ENCODE results near the gene PNLIPRP2.

Gene PNLIPRP2

DNA sequence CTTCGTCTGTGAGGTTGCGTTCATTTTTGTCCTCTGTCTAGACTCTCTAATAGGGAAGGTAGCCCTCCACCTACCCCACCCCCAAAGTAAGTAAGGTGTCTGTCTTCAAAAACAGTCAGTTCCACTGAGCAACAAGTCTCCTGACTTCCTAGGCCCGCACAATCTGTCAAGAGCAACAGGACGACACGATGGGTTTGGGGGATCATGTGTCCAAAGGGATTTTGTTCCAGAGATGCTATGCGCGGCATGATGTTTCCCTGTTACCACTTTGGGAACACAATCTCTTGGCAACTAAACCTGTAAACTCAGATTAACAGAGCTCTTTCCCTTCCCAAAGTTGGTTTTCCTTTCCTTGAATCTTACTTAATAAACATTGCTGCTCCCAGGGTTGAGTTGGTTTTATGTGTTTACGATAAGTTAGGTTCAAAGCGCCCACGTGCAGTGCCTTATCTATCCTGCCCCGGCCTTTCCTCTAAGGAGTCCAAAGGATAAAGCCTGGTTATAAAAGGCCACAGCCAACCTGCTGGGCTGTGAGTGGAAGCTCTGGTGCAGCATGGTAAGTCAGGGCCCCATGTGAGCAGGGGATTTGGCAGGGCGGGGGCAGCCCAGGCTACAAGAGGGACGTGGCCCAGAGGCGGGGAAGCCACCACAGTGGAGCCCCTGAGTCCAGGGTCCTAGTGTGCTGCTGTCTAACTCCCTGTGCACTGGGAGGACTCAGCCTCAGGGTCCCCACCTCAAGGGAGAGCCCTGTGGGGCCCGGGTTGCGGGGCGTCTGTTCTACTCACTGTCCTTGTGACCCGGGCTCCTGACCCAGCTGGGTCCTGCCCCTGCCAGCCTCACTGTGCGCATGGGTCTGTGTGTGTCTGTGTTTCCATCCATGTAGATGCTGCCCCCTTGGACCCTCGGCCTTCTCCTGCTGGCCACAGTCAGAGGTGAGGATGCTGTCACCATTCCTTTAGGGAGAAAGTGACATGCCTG lies at the start of gene PNLIPRP2:
TSS of gene PNLIPRP2 (plus strand) at position 531 of the 978 bp plus-strand sequence.
- no peak for DNase-seq

DNA sequence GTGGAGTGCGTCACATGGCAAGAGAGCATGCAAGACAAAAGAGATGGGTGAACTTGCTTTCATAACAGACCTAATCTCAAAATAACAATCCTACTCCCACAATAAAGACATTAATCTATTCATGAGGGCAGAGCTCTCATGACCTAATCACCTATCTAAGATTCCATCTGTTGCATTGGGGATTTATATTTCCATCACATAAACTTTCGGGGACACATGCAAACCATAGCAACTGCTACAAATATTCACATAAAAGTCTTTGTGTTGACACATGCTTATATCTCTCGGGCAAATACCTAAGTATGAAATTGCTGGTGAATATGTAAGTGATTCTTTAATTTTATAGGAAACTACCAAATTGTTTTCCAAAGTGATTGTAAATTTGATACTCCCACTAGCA lies 46.0 kb upstream of the PNLIPRP2 start:
- no peak for DNase-seq

DNA sequence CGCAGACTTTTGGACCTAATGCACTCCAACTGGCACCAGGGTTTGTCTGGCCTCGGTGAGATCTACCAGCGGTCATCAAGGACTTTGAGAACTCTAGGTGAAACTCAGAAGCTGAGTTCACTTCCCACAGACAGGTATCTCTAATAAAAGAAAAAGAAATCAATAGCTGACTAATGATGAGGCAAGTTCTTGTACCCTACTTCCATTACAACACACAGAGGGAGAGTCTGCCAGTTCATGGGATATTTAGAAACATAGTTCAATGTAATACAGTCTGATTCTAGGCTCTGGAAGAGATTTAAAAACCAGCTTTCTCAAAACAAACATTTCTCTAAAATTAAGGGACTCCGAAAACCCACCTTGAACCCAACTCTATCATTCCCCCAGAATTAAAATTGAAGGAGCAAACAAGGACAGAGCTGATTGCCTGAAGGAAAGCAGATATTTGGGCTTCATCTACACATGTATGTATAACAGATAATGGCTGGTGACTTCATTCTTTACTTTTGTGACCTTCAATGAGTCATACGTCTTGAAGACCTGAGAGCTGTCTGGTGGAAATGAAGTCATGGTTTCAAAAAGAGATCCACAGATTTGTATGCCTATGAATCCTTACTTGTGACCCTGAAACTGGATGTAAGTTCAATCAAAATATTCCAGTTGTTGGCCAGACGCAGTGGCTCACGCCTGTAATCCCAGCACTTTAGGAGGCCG lies 32.7 kb upstream of the PNLIPRP2 start:
- DNase-seq = no peak

DNA sequence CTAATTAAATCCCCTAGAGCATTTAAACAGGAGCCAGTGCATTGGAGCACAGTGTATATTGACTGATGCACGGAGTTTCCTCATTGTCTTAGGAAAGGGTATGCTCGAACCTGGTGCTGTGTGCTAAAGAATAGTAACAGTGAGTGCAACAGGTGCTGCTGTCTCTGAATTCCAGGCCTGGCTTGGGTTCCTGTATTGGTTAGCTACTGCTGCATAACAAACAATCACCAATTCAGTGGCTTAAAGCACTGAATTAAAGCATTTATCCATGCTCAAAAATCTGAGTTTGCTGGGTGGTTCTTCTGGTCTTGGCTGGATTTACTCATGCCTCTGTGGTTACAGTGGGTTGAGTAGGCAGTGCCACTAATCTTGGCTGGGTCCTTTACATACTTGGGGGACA lies 31.8 kb upstream of the PNLIPRP2 start:
- no peak for DNase-seq

DNA sequence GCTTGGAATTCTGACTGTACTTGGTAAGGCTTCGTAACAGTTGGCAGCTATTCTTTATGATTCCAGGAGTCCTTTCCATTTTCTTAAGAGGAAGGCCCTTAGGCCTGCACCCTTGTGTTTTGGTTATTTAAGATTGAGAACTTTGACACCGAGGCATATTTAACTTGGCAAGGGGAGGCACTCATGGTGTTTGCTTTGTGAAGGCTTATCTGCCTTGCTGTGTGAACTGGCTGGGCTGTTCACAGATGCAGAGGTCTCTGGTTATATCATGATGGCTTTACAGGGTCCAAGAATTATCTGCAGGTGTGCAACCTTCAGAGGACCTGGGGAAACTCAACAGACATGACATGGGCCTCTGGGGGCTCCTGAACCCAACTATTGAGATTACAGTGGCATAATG lies 30.8 kb upstream of the PNLIPRP2 start:
- no peak for DNase-seq

DNA sequence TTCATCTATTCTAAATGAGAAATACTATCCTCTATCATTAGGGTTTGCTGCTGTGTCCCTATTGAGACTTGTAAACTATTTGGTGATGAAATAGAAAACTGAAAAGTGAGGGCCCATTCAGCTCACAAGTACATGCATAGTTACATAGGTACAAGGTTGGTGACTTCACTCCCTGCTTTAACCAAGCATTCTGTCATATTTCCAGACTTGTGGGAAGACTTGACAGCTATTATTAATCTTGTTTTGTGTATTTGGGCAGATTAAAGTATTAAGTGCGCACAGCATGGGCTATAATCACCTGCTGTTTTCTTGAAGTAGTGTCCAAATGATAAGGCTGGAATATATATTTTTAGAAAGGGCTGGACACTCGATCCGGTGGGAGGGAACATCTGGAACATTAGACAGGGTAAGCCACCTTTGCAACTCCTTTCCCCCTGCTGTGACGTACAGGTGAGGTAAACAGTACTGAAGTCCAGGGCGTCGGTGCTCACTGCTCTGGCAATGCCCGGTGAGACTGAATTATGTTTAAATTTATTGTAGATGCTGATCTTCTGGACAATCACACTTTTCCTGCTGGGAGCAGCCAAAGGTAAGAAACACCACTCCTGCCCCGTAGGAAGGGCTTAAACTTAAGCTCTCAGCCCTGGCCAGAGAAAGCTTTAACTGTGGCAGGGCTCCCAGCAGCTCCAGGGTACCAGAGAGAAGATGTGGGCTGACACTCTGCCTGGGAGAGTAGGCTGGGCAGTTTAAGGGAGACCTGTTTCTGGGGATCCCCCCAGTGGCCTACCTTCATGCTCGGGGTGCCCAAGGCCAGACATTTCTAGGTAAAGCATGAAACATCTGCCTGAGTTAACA lies 29.9 kb upstream of the PNLIPRP2 start, which contains the start of gene PNLIPRP1:
TSS of gene PNLIPRP1 (plus strand) at position 370 of the 855 bp plus-strand sequence. CDS start at position 541, 171 bp downstream.
- no peak for DNase-seq

DNA sequence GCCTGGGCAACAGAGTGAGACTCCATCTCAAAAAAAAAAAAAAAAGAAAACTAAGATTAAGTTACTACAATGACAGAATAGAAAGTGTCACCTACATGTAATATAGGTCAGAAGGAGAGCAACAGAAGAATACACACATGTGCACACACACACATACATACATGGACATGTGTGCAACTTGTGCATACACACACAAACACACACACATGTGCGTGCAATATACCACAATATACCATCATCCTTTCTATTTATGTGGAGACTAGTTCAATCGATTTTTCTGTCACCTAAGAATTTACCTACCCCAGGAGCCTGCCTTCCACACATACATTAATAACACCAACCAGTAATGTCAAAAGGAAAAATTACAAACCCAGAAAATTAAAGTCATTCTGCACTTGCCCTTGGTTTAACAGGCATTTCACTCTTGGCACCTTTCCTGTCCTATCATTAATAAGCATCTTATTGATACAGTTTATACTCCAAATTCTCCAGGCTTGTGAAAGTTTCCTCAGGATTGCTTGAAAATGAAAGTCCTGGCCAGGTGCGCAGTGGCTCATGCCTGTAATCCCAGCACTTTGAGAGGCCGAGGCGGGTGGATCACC lies 27.5 kb upstream of the PNLIPRP2 start:
- DNase-seq = no peak

DNA sequence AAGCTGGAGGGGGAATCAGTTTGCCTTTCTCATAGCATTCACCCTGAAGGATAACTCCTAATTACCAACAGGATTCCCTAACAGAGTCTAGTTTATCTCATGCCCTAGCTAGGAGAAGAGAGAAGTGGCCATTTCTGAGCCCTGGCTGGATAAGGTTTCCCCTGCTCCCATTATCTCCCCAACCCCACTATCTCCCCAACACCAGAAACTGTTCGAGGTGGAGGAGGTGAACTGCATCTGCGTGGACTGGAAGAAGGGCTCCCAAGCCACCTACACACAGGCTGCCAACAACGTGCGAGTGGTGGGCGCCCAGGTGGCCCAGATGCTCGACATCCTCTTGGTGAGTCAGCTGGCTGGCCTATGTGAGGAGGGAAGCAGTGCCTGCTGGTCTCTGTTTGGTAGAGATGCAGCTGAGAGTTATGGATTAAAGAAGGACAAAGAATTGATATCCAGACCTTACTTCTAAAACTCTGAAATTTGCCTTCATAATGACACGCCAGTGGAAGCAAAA lies 26.2 kb upstream of the PNLIPRP2 start:
- no peak for DNase-seq

DNA sequence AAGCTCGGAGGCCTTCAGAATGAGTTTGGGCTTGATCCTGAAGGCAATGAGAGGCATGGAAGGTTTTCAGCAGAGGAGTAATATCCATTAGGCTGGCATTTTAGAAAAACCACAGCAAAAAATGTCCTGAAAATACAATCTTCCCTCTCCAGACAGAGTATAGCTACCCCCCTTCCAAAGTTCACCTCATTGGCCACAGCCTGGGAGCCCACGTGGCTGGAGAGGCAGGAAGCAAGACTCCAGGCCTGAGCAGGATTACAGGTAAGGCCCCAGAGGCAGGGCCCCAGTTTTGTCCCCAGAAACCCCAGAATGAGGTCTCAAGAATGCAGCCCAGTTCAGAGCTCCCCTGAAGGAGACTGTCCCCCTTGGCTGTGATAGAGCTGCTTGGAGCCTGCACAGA lies 24.7 kb upstream of the PNLIPRP2 start:
- no peak for DNase-seq

DNA sequence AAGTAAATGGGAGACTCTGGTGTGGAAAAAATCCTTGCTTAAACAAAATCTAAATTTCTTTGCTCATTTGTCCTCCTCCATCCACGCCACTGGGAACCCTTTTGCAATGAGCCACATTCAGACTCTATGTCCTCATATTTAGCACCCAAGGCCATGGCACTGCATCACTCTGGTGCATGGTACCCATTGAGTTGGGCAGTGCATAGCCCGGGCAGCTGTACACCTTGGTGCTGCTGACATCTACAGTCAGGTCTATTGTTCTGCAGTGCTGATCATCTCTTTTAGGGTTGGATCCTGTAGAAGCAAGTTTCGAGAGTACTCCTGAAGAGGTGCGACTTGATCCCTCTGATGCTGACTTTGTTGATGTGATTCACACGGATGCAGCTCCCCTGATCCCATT lies 23.2 kb upstream of the PNLIPRP2 start:
- no peak for DNase-seq

DNA sequence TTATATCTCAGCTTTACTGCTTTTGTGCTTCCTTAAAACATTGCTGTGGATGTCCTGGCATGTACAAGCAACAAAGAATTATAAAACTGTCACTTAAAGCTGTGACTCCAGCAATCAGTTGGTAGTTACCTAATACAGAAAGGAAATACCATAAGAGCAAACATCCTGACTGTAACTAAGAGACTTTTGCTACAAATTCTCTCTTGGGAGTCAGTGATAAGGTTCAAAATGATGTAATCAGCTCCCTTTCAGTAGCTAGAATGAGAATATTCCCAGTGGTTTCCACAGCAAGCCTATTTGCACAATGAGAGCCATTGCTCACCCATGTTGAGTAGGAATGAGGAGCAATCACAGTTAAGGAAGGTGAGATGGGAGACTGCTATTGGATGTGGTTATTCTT lies 22.4 kb upstream of the PNLIPRP2 start:
- no peak for DNase-seq

DNA sequence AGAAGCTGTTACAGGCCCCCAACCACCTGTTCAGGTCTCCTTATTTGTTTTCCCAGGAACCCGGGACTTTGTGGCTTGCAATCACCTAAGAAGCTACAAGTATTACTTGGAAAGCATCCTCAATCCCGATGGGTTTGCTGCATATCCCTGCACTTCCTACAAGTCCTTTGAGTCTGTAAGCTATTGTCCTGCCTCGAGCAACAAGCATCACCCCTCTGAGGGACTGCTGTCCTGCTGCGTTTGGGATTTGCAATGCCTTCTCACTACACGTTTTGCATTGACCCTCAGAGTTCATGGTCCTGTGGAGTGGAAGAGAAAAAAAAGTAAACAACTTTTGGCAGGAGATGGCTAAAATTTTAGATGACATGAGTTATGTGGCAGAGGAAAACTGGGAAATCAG lies 20.8 kb upstream of the PNLIPRP2 start:
- no peak for DNase-seq

DNA sequence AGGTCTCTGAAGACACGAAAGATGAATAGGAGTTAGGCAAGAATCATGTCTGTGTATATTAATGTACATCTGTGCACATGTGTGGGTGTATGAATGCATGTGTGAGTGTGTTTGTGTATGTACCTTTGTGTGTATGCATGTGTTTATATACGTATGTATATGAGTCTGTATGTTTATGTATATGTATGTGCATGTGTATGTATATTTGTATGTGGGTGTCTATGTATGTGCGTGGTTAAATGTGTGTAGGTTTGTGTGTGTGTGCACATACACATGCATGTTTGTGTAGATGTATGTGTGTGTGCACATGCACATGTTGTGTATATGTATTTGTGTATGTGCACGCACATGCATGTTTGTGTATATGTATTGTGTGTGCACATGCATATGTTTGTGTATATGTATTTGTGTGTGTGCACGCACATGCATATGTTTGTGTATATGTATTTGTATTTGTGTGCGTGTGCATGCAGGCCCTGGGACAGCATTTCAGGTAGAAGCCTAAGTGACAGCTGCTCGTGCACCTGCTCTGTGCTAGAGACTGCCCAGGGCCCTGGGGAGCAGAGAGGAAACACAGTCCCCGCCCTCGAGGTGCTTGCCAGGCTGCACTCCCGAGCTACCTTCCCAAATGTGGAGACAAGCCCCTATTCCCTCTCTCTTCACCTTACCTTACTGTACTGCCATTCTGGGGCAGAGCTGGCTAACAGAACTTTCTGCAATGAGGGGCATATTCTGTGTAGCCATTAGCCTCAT lies 17.9 kb upstream of the PNLIPRP2 start:
- no peak for DNase-seq

DNA sequence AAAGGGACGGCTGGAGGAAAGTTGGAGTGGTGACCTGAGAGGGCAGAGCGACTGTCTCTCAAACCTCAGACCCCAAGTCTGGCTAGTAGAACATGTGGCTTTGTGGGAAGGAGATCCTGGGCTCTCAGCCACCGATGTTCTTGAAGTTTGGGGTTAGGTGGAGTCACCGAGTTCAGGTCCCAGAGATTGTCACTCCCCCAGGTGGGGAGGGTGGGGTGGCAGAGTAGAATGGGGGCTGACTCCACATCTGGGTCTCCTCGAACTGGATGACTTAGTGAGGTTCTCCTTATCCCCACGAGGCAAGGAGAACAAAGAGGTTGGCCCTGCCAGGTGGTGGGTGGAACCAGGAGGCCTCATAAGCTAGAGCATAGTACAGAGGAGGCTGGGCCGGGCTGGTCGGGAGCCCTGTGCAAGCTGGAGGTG lies 14.7 kb upstream of the PNLIPRP2 start:
- no peak for DNase-seq

DNA sequence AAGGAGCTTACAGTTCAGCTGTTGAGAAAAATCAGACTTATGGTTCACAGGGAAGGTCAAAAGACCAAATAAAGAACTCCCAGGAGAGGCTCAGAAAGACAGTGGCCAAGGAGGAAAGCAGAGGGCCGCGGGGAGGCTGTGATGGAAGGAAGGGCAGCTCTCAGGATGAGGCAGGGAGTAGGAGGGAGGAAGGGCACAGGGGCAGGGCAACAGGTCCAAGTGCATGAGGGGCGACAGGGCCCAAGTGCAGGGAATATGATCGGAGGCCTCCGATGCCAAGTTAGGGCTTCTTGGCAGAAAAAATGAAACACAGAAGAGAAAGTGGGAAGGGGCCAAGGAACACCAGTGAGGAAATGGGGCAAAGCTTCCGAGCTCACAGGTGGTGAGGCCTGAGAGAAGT lies 13.4 kb upstream of the PNLIPRP2 start:
- no peak for DNase-seq

DNA sequence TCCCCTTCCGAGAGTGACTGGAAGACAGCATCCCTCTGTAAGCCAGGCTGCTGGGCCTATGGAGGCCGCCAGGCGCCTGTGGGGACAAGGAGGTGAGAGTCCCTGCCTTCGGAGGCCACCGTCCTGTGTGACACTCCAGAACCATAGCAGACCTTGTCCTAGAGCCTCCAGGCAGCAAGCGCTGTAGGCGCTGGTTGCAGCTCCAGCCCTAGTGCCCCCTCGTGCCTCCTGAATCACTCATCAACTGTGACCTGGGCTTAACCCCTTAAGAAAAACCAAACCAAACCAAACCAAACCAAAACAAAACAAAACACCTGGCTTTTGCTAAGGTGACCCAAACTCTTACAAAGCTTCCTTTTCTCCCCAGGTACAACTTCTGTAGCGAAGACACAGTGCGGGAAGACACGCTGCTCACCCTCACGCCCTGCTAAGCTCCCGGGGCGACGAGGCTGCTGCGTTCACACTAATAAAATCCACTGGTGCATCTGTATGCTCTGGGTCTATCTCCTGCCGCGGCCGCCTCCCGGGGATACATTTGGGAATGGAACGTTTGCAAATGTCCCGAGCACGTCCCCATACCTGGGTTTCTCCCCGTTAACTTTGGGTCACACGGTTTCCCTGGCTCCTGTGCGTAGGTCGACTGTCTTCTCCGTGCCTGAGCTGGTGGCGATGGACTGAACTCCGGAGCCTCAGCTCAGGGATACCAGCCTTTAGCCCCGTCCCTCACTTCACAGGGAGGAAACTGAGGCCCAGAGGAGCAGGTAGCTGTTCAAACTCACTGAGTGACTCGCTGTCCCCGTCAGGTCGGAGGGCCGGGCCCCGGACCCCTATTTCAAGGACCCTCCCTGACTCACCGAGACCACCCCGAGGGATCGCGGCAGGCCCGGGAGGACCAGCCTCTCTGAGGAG lies 11.8 kb upstream of the PNLIPRP2 start:
- no peak for DNase-seq

DNA sequence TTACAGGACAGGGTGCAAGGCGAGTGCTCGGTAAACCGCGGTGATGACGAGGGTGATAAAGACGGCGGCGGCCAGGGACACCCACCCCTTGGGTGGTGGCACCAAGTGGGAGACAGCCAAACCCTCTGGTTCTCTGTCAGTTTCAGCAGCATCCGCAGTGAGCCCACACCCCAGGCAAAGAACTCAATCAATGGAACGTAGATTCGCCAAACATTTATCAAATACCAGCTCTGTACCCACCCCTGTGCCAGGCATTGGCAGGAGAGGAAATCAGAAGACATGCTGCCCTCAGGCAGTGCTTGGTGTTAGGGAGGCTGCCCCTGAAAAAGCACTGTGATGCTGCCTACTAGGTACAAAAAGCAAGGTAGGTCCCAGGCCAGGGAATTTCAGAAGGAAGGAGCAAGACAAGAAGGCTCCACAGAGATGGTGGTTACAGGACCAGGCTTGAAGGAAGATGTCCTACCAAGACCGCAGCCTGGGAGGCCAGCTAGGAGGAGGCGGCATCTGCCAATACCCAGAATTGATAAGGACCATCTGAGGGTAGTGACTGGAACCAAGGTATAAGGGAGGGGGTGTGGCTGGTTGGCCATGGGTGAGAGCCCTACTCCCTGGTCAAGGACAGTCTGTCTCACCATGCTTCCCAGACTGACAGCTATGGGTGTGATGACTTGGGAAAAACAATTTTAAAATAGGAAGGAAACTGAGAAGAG lies 10.2 kb upstream of the PNLIPRP2 start:
- no peak for DNase-seq

DNA sequence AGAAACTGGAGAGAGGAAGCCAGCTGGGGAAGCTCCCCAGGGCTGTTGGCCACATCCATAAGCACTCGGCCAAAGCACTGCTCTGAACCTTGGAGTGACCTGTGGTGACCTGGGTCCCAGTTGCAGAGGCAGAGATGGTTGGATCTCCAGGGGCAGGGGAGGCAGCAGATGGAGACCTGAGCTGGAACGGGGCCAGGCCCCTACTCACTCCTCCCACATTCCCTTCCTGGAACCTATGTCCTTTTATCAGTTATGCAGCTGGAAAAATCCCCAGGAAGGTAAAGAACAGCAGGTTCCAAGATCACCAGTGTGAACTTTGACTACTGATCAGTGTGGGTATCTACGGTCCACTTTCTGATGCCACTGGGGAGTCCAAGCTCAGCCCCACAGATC lies 9.6 kb upstream of the PNLIPRP2 start:
- DNase-seq = no peak

DNA sequence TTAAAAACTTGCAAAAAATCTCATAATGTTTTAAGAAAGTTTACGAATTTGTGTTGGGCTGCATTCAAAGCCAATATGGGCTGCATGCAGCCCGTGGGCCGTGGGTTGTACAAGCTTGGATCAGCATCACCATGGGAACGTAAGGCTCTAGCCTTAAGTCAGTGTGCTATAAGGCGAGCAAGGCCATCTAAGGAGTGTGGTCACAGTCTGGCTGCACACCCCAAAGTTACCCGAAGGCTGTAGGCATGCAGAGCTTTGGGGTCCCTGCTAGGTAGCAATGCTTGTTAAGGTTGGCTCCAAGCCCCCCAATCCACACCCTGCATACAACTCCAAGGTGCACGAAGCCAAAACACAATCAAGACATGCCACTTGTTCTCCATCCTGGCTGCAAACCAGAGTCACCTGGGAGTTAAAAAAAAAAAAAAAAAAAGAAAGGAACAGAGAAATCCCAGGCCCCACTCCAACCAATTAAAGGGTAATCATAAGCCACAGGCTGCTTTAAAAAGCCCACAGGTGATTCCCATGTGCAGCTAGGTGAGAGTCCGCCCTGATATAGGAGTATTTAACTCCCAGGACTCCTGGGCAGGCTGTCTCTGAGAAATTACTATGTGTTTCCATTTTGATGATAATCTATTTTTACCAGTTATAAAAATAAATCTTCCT lies 8.5 kb upstream of the PNLIPRP2 start:
- no peak for DNase-seq

Measured in GF-D8 (cell line).